ENCODE data around the gene GATAD2A.

The GATAD2A gene

DNA sequence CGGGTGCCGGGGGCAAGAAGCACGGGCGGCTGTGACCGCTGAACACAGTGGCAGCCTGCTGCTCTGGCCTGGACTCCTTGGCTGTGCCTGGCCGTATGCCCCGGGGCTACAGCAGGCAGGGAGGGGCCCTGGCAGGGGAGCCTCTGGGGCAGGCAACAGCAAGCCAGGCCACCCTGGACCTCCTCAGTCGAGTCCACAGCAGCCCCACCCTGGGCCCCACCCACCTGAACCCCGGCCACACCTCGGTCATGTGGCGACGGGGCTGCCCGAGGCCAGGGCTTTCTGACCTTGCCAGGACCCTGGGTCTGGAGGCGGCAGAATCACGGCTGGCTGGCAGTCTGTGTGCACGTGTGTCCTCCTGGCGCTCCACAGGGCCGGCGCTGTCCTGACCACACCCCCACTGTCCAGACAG lies 141.3 kb downstream of the GATAD2A start:
- no peak overlapping the region for H3K4me3 ChIP-seq (ENCODE audit: low read depth, low read length)
- TF ChIP-seq CTCF (conservative IDR thresholded peaks at IDR 0.05; ENCODE audit: low read depth, low read length) = no peak
- DNase-seq (ENCODE audit: low read depth) = no peak

GRCh38 chr19:19547674-19548336 lies 142.3 kb downstream of the GATAD2A start:
- DNase-seq (ENCODE audit: low read depth) = no peak
- TF ChIP-seq CTCF (conservative IDR thresholded peaks at IDR 0.05; ENCODE audit: low read depth, low read length) = no peak
- no peak overlapping the region for H3K4me3 ChIP-seq (ENCODE audit: low read depth, low read length)

- no peak overlapping the region for H3K4me3 ChIP-seq (ENCODE audit: low read depth, low read length)
- DNase-seq (ENCODE audit: low read depth) = peak; percentile 34
Observed at GRCh38 chr19:19548915-19549759, 143.7 kb downstream of the GATAD2A start.

DNA sequence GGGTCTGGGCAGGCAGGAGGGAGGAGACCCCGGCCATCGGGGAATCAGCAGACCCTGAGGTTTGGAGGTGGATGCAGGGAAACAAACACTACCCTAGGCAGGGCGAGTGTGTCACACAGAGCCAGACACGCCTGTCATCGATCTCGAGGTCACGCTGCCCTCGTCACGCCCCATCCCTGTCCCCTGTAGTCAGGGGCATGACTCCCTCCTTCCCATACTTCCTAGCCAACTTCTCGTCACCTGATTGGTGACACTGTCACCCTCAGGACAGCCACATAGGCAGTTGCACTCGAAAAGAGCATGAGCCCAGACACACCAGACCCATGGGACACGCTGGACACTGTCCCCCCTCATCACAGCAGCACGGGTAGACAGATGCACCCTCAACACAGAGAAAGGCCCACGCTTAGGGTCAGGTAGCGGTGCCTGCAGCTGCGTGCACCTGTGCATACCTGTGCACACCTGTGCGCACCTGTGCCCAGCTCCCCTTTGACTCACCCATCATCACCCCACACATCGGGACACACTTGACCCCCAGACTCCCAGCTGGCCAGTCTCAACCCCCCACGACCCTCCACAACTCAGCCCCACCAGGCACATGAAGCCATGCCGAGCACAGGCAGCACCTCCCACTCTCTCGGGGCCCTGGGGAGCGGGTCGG lies 144.5 kb downstream of the GATAD2A start:
- no peak for DNase-seq (ENCODE audit: low read depth)
- no peak for TF ChIP-seq CTCF (conservative IDR thresholded peaks at IDR 0.05; ENCODE audit: low read depth, low read length)
- no peak overlapping the region for H3K4me3 ChIP-seq (ENCODE audit: low read depth, low read length)

More at GRCh38 chr19:19548915-19549759, 143.7 kb downstream of the GATAD2A start:
- no peak for TF ChIP-seq CTCF (conservative IDR thresholded peaks at IDR 0.05; ENCODE audit: low read depth, low read length)

DNA sequence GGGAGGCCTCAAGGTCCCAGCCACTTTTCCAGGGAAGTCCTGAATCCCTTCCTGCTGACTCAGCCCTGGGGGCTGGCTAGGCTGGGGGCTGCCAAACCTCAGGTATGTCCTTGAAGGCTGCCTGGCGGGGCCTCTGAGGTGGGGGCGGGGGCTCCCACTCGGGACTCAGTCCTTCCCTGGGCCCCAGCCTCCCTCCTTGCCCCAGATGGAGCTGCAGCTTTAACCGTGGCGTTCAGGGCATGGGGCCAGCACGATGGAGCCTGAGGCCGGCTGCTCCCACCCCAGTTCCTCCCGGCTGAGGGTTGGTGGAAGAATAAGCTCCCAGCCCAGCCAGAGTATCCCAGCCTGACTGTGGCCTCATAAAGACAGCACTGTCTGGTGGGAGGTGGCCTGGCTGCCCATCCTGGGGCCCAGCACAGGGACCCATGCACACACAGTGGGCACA lies 145.0 kb downstream of the GATAD2A start:
- H3K4me3 ChIP-seq (ENCODE audit: low read depth, low read length) = no peak overlapping the region
- TF ChIP-seq CTCF (conservative IDR thresholded peaks at IDR 0.05; ENCODE audit: low read depth, low read length) = no peak
- peak; percentile 53 for DNase-seq (ENCODE audit: low read depth)

- no peak for DNase-seq (ENCODE audit: low read depth)
- TF ChIP-seq CTCF (conservative IDR thresholded peaks at IDR 0.05; ENCODE audit: low read depth, low read length) = no peak
- no peak overlapping the region for H3K4me3 ChIP-seq (ENCODE audit: low read depth, low read length)
Observed at GRCh38 chr19:19550972-19551852, 145.7 kb downstream of the GATAD2A start.

Data from choroid plexus epithelial cell (primary cell).